ENCODE data around the gene ALPI.

DNA sequence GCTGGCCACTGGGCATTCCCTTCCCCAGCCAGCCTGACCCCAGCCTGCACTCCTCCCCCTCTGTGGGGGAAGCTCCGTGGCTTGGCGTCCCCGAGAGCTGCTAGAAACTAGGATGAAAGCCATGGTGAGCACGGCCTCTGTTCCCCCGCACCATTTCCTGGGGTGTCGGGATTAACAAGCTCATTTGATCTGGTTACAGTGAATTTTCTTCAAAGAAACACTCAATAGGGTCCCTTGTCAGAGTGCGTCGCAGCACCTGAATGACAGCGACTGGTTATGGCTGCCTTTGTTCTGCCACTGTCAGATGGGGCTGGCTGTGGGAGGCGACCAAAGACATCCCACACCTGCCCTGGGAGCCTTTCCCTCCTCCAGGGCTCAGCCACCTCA lies 7.7 kb upstream of the ALPI start:
- TF ChIP-seq, protein P1, sequence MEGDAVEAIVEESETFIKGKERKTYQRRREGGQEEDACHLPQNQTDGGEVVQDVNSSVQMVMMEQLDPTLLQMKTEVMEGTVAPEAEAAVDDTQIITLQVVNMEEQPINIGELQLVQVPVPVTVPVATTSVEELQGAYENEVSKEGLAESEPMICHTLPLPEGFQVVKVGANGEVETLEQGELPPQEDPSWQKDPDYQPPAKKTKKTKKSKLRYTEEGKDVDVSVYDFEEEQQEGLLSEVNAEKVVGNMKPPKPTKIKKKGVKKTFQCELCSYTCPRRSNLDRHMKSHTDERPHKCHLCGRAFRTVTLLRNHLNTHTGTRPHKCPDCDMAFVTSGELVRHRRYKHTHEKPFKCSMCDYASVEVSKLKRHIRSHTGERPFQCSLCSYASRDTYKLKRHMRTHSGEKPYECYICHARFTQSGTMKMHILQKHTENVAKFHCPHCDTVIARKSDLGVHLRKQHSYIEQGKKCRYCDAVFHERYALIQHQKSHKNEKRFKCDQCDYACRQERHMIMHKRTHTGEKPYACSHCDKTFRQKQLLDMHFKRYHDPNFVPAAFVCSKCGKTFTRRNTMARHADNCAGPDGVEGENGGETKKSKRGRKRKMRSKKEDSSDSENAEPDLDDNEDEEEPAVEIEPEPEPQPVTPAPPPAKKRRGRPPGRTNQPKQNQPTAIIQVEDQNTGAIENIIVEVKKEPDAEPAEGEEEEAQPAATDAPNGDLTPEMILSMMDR (IDR thresholded peaks at IDR 0.05; ENCODE audit: low read depth, low read length), result no peak
- no peak for TF ChIP-seq EZH2phosphoT487 (IDR thresholded peaks at IDR 0.05; ENCODE audit: low read depth)
